GM23338 (cell line): Measurements from ENCODE around the gene LRCH3. TPM values are rescaled to one million over a fixed set of nuclear protein-coding genes. Genes with fewer than 3 reads are reported as not detected.

Source experiments
- CREB1 ChIP-seq: fragments of 250-450 bp; sonication (Bioruptor Pico); IDR thresholded peaks from 2 replicates; pipeline ENCODE4 v1.5.0; 2020; ENCODE audit warnings: low read depth, mild to moderate bottlenecking, moderate library complexity
- JUNB ChIP-seq: IDR thresholded peaks from one replicate; pipeline ENCODE4 v1.6.1; 2016; ENCODE audit warnings: antibody characterized with exemption; ENCODE audit not compliant: unreplicated experiment
- POLR2AphosphoS5 ChIP-seq: IDR thresholded peaks from 2 replicates; pipeline ENCODE4 v1.6.1; 2016; ENCODE audit warnings: antibody characterized with exemption, low read depth
- STAT1 ChIP-seq: IDR thresholded peaks from one replicate; pipeline ENCODE4 v1.6.1; 2016; ENCODE audit warnings: antibody characterized with exemption; ENCODE audit not compliant: unreplicated experiment
- polyA plus RNA-seq: library from polyadenylated mRNA; unstranded; fragments of >200 nt; fragmentation: Nextera tagmentation; extraction: Ambion mirVana; gene quantifications from 2 replicates; pipeline ENCODE4 v1.2.1, GENCODE V29; 2016
- total RNA-seq: library from RNA; depleted of rRNA; stranded (reverse); fragments of >200 nt; shearing (Covaris generic); gene quantifications from 2 replicates; pipeline ENCODE4 v1.2.3, GENCODE V29; 2014
- TF ChIP-seq, protein P1 (sequence below): fragments of 250-450 bp; sonication (Bioruptor Pico); IDR thresholded peaks from 2 replicates; pipeline ENCODE4 v1.5.0; 2020; ENCODE audit warnings: mild to moderate bottlenecking, moderate library complexity
- TF ChIP-seq, protein P2 (sequence below), 2 experiments: fragments of 200-600 bp in 1 of 2; sonication (generic) in 1 of 2; conservative IDR thresholded peaks; 2 replicates each; pipeline versions ENCODE4 v1.5.1 to v1.6.1; 2016 to 2017; ENCODE audit warnings: antibody characterized with exemption in 2 of 2, low read depth in 2 of 2, mild to moderate bottlenecking in 2 of 2, moderate library complexity in 1 of 2
- TF ChIP-seq, protein P3 (sequence below): IDR thresholded peaks from 2 replicates; pipeline ENCODE4 v1.6.1; 2016; ENCODE audit warnings: antibody characterized with exemption
- TF ChIP-seq, protein P4 (sequence below): IDR thresholded peaks from one replicate; pipeline ENCODE4 v1.6.1; 2018; ENCODE audit warnings: antibody characterized with exemption; ENCODE audit not compliant: unreplicated experiment

The LRCH3 gene
- total and polyA plus RNA-seq, 2 experiments from 2014 or later: 22.9 to 60.0 TPM

DNA sequence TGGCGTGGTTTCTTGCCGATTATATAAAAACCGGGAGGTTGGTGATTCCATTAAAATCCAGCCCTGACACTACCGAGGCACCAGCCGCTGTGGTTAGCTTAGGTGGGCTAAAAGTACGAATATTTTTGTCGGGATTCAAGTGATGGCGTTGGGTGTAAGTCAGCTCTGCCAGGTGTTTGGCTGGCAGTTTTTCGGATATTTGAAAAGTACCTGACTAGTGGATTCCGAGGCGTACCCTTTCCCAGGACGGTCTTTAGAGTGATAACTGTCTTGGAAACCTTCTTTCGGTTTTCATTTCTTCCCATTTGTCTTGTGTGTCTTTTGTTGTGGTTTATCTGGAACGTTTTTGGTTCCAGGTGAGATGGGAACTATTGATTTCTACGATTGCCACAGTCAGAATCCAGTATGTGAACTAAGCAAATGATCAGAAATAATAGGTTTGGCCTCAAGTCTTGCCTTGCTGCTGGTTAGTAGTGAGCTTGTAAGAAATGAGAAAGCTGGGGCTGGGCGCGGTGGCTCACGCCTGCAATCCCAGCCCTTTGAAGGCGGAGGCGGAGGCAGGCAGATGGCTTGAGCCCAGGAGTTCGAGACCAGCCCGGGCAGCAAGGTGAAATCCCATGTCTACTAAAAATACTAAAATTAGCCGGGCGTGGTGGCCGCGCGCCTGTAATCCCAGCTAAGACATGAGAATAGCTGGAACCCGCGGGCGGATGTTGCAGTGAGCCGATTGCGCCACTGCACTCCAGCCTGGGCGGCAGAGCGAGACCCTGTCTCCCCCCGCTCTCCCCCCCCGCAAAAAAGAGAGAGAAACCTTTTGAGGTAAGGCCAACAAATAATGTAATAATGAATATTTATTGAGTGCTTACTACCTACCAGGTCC is 40.0 kb upstream of the LRCH3 start (continued):
- TF ChIP-seq, protein P1, sequence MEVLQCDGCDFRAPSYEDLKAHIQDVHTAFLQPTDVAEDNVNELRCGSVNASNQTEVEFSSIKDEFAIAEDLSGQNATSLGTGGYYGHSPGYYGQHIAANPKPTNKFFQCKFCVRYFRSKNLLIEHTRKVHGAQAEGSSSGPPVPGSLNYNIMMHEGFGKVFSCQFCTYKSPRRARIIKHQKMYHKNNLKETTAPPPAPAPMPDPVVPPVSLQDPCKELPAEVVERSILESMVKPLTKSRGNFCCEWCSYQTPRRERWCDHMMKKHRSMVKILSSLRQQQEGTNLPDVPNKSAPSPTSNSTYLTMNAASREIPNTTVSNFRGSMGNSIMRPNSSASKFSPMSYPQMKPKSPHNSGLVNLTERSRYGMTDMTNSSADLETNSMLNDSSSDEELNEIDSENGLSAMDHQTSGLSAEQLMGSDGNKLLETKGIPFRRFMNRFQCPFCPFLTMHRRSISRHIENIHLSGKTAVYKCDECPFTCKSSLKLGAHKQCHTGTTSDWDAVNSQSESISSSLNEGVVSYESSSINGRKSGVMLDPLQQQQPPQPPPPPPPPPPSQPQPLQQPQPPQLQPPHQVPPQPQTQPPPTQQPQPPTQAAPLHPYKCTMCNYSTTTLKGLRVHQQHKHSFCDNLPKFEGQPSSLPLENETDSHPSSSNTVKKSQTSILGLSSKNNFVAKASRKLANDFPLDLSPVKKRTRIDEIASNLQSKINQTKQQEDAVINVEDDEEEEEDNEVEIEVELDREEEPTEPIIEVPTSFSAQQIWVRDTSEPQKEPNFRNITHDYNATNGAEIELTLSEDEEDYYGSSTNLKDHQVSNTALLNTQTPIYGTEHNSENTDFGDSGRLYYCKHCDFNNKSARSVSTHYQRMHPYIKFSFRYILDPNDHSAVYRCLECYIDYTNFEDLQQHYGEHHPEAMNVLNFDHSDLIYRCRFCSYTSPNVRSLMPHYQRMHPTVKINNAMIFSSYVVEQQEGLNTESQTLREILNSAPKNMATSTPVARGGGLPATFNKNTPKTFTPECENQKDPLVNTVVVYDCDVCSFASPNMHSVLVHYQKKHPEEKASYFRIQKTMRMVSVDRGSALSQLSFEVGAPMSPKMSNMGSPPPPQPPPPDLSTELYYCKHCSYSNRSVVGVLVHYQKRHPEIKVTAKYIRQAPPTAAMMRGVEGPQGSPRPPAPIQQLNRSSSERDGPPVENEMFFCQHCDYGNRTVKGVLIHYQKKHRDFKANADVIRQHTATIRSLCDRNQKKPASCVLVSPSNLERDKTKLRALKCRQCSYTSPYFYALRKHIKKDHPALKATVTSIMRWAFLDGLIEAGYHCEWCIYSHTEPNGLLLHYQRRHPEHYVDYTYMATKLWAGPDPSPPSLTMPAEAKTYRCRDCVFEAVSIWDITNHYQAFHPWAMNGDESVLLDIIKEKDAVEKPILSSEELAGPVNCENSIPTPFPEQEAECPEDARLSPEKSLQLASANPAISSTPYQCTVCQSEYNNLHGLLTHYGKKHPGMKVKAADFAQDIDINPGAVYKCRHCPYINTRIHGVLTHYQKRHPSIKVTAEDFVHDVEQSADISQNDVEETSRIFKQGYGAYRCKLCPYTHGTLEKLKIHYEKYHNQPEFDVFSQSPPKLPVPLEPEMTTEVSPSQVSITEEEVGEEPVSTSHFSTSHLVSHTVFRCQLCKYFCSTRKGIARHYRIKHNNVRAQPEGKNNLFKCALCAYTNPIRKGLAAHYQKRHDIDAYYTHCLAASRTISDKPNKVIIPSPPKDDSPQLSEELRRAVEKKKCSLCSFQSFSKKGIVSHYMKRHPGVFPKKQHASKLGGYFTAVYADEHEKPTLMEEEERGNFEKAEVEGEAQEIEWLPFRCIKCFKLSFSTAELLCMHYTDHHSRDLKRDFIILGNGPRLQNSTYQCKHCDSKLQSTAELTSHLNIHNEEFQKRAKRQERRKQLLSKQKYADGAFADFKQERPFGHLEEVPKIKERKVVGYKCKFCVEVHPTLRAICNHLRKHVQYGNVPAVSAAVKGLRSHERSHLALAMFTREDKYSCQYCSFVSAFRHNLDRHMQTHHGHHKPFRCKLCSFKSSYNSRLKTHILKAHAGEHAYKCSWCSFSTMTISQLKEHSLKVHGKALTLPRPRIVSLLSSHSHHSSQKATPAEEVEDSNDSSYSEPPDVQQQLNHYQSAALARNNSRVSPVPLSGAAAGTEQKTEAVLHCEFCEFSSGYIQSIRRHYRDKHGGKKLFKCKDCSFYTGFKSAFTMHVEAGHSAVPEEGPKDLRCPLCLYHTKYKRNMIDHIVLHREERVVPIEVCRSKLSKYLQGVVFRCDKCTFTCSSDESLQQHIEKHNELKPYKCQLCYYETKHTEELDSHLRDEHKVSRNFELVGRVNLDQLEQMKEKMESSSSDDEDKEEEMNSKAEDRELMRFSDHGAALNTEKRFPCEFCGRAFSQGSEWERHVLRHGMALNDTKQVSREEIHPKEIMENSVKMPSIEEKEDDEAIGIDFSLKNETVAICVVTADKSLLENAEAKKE (CRISPR knock-in tag): no peak
- TF ChIP-seq POLR2AphosphoS5 (no peak), STAT1 (no peak), JUNB (no peak), CREB1 (no peak)
- TF ChIP-seq, protein P2, sequence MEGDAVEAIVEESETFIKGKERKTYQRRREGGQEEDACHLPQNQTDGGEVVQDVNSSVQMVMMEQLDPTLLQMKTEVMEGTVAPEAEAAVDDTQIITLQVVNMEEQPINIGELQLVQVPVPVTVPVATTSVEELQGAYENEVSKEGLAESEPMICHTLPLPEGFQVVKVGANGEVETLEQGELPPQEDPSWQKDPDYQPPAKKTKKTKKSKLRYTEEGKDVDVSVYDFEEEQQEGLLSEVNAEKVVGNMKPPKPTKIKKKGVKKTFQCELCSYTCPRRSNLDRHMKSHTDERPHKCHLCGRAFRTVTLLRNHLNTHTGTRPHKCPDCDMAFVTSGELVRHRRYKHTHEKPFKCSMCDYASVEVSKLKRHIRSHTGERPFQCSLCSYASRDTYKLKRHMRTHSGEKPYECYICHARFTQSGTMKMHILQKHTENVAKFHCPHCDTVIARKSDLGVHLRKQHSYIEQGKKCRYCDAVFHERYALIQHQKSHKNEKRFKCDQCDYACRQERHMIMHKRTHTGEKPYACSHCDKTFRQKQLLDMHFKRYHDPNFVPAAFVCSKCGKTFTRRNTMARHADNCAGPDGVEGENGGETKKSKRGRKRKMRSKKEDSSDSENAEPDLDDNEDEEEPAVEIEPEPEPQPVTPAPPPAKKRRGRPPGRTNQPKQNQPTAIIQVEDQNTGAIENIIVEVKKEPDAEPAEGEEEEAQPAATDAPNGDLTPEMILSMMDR (conservative IDR thresholded peaks at IDR 0.05; ENCODE audit: low read depth in 2 of 2): no peak
- TF ChIP-seq, protein P3, sequence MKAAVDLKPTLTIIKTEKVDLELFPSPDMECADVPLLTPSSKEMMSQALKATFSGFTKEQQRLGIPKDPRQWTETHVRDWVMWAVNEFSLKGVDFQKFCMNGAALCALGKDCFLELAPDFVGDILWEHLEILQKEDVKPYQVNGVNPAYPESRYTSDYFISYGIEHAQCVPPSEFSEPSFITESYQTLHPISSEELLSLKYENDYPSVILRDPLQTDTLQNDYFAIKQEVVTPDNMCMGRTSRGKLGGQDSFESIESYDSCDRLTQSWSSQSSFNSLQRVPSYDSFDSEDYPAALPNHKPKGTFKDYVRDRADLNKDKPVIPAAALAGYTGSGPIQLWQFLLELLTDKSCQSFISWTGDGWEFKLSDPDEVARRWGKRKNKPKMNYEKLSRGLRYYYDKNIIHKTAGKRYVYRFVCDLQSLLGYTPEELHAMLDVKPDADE: no peak
- TF ChIP-seq, protein P4, sequence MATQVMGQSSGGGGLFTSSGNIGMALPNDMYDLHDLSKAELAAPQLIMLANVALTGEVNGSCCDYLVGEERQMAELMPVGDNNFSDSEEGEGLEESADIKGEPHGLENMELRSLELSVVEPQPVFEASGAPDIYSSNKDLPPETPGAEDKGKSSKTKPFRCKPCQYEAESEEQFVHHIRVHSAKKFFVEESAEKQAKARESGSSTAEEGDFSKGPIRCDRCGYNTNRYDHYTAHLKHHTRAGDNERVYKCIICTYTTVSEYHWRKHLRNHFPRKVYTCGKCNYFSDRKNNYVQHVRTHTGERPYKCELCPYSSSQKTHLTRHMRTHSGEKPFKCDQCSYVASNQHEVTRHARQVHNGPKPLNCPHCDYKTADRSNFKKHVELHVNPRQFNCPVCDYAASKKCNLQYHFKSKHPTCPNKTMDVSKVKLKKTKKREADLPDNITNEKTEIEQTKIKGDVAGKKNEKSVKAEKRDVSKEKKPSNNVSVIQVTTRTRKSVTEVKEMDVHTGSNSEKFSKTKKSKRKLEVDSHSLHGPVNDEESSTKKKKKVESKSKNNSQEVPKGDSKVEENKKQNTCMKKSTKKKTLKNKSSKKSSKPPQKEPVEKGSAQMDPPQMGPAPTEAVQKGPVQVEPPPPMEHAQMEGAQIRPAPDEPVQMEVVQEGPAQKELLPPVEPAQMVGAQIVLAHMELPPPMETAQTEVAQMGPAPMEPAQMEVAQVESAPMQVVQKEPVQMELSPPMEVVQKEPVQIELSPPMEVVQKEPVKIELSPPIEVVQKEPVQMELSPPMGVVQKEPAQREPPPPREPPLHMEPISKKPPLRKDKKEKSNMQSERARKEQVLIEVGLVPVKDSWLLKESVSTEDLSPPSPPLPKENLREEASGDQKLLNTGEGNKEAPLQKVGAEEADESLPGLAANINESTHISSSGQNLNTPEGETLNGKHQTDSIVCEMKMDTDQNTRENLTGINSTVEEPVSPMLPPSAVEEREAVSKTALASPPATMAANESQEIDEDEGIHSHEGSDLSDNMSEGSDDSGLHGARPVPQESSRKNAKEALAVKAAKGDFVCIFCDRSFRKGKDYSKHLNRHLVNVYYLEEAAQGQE: no peak
